A549 (cell line): ENCODE measurements around the gene ZGLP1.

ENCODE experiments used
- BHLHE40 ChIP-seq: IDR thresholded peaks from 2 replicates; pipeline ENCODE4 v1.6.1; 2012; ENCODE audit warnings: low read depth, low read length, inconsistent platforms
- CEBPB ChIP-seq, 2 experiments: fragments of >200 bp in 1 of 2; sonication (Bioruptor Twin) in 1 of 2; formaldehyde crosslinking in 1 of 2; IDR thresholded peaks; 2 replicates each; pipeline ENCODE4 v1.6.1; 2012 to 2016
- CHD2 ChIP-seq: fragments of 150-350 bp; IDR thresholded peaks from 2 replicates; pipeline ENCODE4 v1.6.1; 2014; ENCODE audit warnings: low read length; ENCODE audit not compliant: partially characterized antibody
- CTCF ChIP-seq: fragments of >200 bp; sonication (Bioruptor Twin); formaldehyde crosslinking; IDR thresholded peaks from 3 replicates; pipeline ENCODE4 v1.5.1; 2016
- EHF ChIP-seq: fragments of 250-450 bp; sonication (Bioruptor Pico); IDR thresholded peaks from 2 replicates; pipeline ENCODE4 v1.5.0; 2020; ENCODE audit warnings: mild to moderate bottlenecking
- GATA3 ChIP-seq: IDR thresholded peaks from 2 replicates; pipeline ENCODE4 v1.6.1; 2012; ENCODE audit warnings: borderline replicate concordance
- KDM1A ChIP-seq: fragments of 200-600 bp; sonication (generic); IDR thresholded peaks from 2 replicates; pipeline ENCODE4 v1.6.1; 2016; ENCODE audit warnings: low read depth, mild to moderate bottlenecking
- PBX3 ChIP-seq: IDR thresholded peaks from 2 replicates; pipeline ENCODE4 v1.6.1; 2012
- PHF8 ChIP-seq: fragments of 200-600 bp; sonication (generic); IDR thresholded peaks from 2 replicates; pipeline ENCODE4 v1.6.1; 2016; ENCODE audit warnings: low read depth, mild to moderate bottlenecking, antibody characterized with exemption, moderate library complexity, borderline replicate concordance

GRCh38 chr19:10321417-10321797 lies 11.8 kb upstream of the ZGLP1 start:
- no peak for TF ChIP-seq GATA3
- TF ChIP-seq CEBPB (IDR thresholded peaks at IDR 0.05), result no peak
- no peak for TF ChIP-seq EHF
- TF ChIP-seq PBX3, result no peak
- TF ChIP-seq KDM1A, result no peak
- no peak for TF ChIP-seq PHF8
- no peak for TF ChIP-seq CTCF
- TF ChIP-seq CHD2, result no peak
- TF ChIP-seq BHLHE40, result no peak
